HepG2 (cell line): ENCODE results near the gene DHX16. TPM values are rescaled to one million over a fixed set of nuclear protein-coding genes. Genes with fewer than 3 reads are reported as not detected.

Source experiments
- HIC2 ChIP-seq: sonication (generic); formaldehyde crosslinking; IDR thresholded peaks from 2 replicates; pipeline ENCODE4 v1.9.0; 2022; ENCODE audit warnings: low read depth, missing genetic modification reagents
- LCORL ChIP-seq, 2 experiments: fragments of 450-650 bp in 1 of 2; sonication (generic) in 1 of 2; formaldehyde crosslinking in 1 of 2; IDR thresholded peaks; 2 replicates each; pipeline versions ENCODE4 v1.5.0 to v1.6.1; 2017 to 2020; ENCODE audit warnings: antibody characterized with exemption in 1 of 2, missing genetic modification reagents in 1 of 2
- MAFF ChIP-seq: IDR thresholded peaks from 2 replicates; pipeline ENCODE4 v1.6.1; 2011; ENCODE audit warnings: low read depth, low read length, improper control_type of control experiment
- MED13 ChIP-seq: sonication (generic); formaldehyde crosslinking; IDR thresholded peaks from 2 replicates; pipeline ENCODE4 v1.5.0; 2020; ENCODE audit warnings: missing genetic modification reagents
- MTA1 ChIP-seq: sonication (generic); formaldehyde crosslinking; IDR thresholded peaks from 2 replicates; pipeline ENCODE4 v1.4.0; 2020; ENCODE audit warnings: missing genetic modification reagents, mild to moderate bottlenecking, borderline replicate concordance
- MYC ChIP-seq: sonication (generic); formaldehyde crosslinking; IDR thresholded peaks from 2 replicates; pipeline ENCODE4 v1.9.0; 2021; ENCODE audit warnings: missing genetic modification reagents, borderline replicate concordance
- NFKBIZ ChIP-seq: IDR thresholded peaks from 2 replicates; pipeline ENCODE4 v1.6.1; 2018; ENCODE audit warnings: missing genetic modification reagents, missing compliant biosample characterization
- SIN3A ChIP-seq: IDR thresholded peaks from 2 replicates; pipeline ENCODE4 v1.6.1; 2011; ENCODE audit warnings: low read depth, mild to moderate bottlenecking, control low read depth, low read length, borderline replicate concordance
- SNRNP70 ChIP-seq: fragments of 200-400 bp; formaldehyde crosslinking; IDR thresholded peaks from 2 replicates; pipeline ENCODE4 v1.6.1; 2017; ENCODE audit warnings: mild to moderate bottlenecking, low read depth, low read length, moderate library complexity
- TBL1XR1 ChIP-seq: fragments of 150-350 bp; IDR thresholded peaks from 2 replicates; pipeline ENCODE4 v1.6.1; 2014; ENCODE audit warnings: borderline replicate concordance, low read length; ENCODE audit not compliant: partially characterized antibody
- TGIF2 ChIP-seq: IDR thresholded peaks from 2 replicates; pipeline ENCODE4 v1.6.1; 2016; ENCODE audit warnings: control low read depth, missing compliant biosample characterization
- YEATS4 ChIP-seq: sonication (generic); formaldehyde crosslinking; IDR thresholded peaks from 2 replicates; pipeline ENCODE4 v1.4.0; 2020; ENCODE audit warnings: missing genetic modification reagents, borderline replicate concordance
- ZNF326 ChIP-seq: sonication (generic); formaldehyde crosslinking; IDR thresholded peaks from 2 replicates; pipeline ENCODE4 v1.4.0; 2020; ENCODE audit warnings: missing genetic modification reagents, borderline replicate concordance
- ZNF441 ChIP-seq: sonication (generic); formaldehyde crosslinking; IDR thresholded peaks from 2 replicates; pipeline ENCODE4 v1.7.0; 2021; ENCODE audit warnings: missing genetic modification reagents, borderline replicate concordance
- ZNF572 ChIP-seq: sonication (generic); formaldehyde crosslinking; IDR thresholded peaks from 2 replicates; pipeline ENCODE4 v1.5.1; 2020; ENCODE audit warnings: mild to moderate bottlenecking, missing genetic modification reagents
- ZNF788 ChIP-seq: sonication (generic); formaldehyde crosslinking; IDR thresholded peaks from 2 replicates; pipeline ENCODE4 v1.5.0; 2020; ENCODE audit warnings: mild to moderate bottlenecking, missing genetic modification reagents, borderline replicate concordance
- polyA plus RNA-seq, 8 experiments: library from polyadenylated mRNA; depleted of rRNA in 3 of 8; stranded (reverse) in 7 of 8; unstranded in 1 of 8; fragments of >200 nt; fragmentation: Illumina TruSeq in 4 of 8; extraction: Trizol in 4 of 8; gene quantifications; 2 replicates each; pipeline versions ENCODE4 v1.2.1 to v1.2.3, GENCODE V29; 2011 to 2016; ENCODE audit warnings: low read depth in 4 of 8, missing spikeins in 1 of 8, mixed read lengths in 1 of 8; ENCODE audit not compliant: insufficient read depth in 1 of 8
- total RNA-seq, 5 experiments: library from RNA; depleted of rRNA; stranded (reverse); fragments of >200 nt; fragmentation: Illumina TruSeq; extraction: Trizol; gene quantifications; 2 replicates each; pipeline ENCODE4 v1.2.3, GENCODE V29; 2016; ENCODE audit warnings: low read depth in 1 of 5
- TF ChIP-seq, protein P1 (sequence below): sonication (generic); formaldehyde crosslinking; IDR thresholded peaks from 2 replicates; pipeline ENCODE4 v1.9.0; 2021; ENCODE audit warnings: missing genetic modification reagents, borderline replicate concordance
- TF ChIP-seq, protein P2 (sequence below): sonication (generic); formaldehyde crosslinking; IDR thresholded peaks from 2 replicates; pipeline ENCODE4 v1.5.1; 2020; ENCODE audit warnings: missing genetic modification reagents, mild to moderate bottlenecking, borderline replicate concordance

Gene DHX16
- total and polyA plus RNA-seq, 2 of the 13 experiments (the other 11 are each of a cell fraction or from before 2014, with no cell fraction given), result 57.0 to 58.5 TPM

DNA sequence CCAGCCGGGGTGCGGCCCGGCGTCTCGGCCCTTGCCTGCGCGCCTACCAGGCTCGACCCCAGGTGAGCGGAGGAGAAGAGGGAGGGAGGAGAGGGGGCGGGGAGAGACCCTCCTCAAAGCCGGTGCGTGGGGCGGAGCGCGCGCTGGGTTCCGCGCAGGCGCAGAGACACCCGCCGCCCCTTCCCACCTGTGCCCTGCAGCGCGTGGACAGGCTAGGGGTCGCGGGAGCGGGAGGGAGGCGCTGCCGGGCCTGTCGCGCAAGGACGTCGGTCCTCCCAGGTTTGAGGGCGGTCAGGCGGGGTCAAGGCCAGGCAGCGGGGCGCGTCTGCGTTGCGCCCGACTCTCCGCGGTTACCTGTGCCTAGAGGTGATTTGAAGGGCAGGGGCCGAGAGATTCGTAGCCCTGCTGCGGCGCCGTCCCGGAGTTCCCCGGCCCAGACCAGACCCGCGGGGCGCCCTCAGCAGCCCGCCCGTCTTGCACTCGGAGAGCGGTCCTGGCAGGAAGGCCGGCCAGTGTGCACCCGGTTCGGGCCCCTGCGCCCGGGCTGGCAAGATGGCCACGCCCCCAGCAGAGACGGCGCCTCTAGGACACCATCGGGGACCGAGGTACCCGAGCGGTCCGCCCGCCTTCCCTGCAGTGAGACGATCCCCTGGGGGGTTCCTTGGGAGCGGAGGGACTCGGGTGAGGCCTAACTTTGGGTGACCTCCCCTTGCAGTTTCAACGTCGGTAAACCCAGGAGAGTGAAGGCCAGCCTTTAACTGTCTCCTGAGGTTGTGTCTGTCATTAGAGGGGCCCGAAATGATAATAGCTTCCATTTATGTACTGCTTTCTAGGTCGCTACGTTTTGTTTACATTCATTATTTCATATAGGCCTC, 25.3 kb downstream of the DHX16 start (continued):
- TF ChIP-seq, protein P1, sequence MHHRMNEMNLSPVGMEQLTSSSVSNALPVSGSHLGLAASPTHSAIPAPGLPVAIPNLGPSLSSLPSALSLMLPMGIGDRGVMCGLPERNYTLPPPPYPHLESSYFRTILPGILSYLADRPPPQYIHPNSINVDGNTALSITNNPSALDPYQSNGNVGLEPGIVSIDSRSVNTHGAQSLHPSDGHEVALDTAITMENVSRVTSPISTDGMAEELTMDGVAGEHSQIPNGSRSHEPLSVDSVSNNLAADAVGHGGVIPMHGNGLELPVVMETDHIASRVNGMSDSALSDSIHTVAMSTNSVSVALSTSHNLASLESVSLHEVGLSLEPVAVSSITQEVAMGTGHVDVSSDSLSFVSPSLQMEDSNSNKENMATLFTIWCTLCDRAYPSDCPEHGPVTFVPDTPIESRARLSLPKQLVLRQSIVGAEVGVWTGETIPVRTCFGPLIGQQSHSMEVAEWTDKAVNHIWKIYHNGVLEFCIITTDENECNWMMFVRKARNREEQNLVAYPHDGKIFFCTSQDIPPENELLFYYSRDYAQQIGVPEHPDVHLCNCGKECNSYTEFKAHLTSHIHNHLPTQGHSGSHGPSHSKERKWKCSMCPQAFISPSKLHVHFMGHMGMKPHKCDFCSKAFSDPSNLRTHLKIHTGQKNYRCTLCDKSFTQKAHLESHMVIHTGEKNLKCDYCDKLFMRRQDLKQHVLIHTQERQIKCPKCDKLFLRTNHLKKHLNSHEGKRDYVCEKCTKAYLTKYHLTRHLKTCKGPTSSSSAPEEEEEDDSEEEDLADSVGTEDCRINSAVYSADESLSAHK (CRISPR knock-in tag), result no peak
- TF ChIP-seq, protein P2, sequence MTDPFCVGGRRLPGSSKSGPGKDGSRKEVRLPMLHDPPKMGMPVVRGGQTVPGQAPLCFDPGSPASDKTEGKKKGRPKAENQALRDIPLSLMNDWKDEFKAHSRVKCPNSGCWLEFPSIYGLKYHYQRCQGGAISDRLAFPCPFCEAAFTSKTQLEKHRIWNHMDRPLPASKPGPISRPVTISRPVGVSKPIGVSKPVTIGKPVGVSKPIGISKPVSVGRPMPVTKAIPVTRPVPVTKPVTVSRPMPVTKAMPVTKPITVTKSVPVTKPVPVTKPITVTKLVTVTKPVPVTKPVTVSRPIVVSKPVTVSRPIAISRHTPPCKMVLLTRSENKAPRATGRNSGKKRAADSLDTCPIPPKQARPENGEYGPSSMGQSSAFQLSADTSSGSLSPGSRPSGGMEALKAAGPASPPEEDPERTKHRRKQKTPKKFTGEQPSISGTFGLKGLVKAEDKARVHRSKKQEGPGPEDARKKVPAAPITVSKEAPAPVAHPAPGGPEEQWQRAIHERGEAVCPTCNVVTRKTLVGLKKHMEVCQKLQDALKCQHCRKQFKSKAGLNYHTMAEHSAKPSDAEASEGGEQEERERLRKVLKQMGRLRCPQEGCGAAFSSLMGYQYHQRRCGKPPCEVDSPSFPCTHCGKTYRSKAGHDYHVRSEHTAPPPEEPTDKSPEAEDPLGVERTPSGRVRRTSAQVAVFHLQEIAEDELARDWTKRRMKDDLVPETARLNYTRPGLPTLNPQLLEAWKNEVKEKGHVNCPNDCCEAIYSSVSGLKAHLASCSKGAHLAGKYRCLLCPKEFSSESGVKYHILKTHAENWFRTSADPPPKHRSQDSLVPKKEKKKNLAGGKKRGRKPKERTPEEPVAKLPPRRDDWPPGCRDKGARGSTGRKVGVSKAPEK (CRISPR knock-in tag), result peak; percentile 93; the same call in 1 of the 2 replicates
- TF ChIP-seq HIC2 (CRISPR knock-in tag) (peak; percentile 84), TGIF2 (CRISPR knock-in tag) (peak; percentile 63; the same call in 1 of the 2 replicates), SNRNP70 (no peak), ZNF326 (CRISPR knock-in tag) (no peak), YEATS4 (CRISPR knock-in tag) (peak; percentile 99), TBL1XR1 (no peak), SIN3A (peak; percentile 64; the same call in 1 of the 2 replicates), MED13 (peak; percentile 95), LCORL (IDR thresholded peaks at IDR 0.05) (no peak), LCORL (CRISPR knock-in tag; IDR thresholded peaks at IDR 0.05) (peak; percentile 96), ZNF788 (CRISPR knock-in tag) (peak; percentile 96; the same call in 1 of the 2 replicates), ZNF572 (CRISPR knock-in tag) (peak; percentile 95), MTA1 (CRISPR knock-in tag) (peak; percentile 97; the same call in 1 of the 2 replicates), ZNF441 (no peak; the same call in 1 of the 2 replicates), MYC (CRISPR knock-in tag) (peak; percentile 99), MAFF (no peak), NFKBIZ (CRISPR knock-in tag) (no peak)
